Measurements from ENCODE around the gene PLA2G1B. TPM values are rescaled to one million over a fixed set of nuclear protein-coding genes. Genes with fewer than 3 reads are reported as not detected.

The PLA2G1B gene
- total RNA-seq, 4 donors from 2014 or later: not detected

DNA sequence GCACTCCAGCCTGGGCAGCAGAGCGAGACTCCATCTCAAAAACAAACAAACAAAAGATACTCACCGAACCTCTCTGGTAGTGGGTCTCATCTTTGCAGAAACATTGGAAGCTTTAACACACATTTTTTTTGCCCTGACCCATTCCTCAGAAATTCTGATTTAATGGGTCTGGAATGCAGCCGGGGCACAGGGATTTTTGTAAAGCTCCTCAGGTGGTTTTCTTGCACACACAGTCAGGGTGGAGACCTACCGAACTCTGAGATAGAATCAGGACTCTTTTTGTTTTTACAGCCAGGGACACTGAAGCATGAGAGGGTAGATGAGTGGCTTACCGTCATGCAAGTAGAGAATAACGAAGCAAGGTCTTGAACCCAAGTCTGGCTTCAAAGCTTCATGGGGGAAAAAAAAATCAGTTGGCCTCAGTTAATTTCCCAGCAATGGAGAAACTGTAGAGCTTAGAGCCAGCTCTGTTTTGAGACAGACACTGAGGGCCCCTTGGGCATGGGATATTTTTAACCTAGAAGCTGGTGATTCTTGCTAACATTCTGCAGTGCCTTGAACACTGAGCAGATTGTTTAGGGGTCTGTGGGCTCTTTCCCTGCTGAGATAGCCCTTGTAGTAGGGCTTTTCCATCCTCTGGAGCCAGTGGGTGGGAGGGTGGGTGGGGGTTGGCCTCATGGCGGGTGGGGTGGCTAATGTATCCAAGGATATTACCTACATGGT lies 40.6 kb downstream of the PLA2G1B start:
- H3K9me3 ChIP-seq: no peaks in the 10 kb centered on the region
- DNase-seq: no peak
- H3K4me1 ChIP-seq: peaks cover 0 to 9% (median 3%) of the 10 kb centered on the region in 4 donors
- no peaks in the 10 kb centered on the region for H3K27me3 ChIP-seq
- no peaks in the 10 kb centered on the region for H3K36me3 ChIP-seq
- TF ChIP-seq POLR2A (IDR thresholded peaks at IDR 0.05): no peak
- TF ChIP-seq, protein P1, sequence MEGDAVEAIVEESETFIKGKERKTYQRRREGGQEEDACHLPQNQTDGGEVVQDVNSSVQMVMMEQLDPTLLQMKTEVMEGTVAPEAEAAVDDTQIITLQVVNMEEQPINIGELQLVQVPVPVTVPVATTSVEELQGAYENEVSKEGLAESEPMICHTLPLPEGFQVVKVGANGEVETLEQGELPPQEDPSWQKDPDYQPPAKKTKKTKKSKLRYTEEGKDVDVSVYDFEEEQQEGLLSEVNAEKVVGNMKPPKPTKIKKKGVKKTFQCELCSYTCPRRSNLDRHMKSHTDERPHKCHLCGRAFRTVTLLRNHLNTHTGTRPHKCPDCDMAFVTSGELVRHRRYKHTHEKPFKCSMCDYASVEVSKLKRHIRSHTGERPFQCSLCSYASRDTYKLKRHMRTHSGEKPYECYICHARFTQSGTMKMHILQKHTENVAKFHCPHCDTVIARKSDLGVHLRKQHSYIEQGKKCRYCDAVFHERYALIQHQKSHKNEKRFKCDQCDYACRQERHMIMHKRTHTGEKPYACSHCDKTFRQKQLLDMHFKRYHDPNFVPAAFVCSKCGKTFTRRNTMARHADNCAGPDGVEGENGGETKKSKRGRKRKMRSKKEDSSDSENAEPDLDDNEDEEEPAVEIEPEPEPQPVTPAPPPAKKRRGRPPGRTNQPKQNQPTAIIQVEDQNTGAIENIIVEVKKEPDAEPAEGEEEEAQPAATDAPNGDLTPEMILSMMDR (IDR thresholded peaks at IDR 0.05): no peak
- H3K4me3 ChIP-seq: no peak overlapping the region
- H3K27ac ChIP-seq: no peak overlapping the region

DNA sequence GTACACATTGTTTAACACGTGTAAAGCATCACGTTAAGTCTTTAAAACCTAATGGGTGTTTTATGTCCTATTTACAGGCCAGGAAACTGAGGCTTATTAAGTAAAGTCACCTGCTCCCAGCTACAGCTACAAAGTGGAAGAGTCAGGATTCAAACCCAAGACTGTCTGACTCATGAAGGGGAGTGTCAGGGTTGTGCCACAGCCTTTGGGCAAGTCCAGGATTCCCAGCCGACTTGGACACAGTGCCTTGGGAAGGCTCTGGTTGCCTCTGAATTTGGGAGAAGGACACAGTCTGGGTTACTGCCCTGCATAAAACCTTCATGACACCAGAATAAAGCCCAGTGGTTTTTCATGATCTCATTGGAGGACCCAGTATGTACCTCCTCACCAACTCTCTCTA lies 43.2 kb downstream of the PLA2G1B start:
- Histone ChIP-seq H3K36me3 (no peaks in the 10 kb centered on the region), H3K9me3 (no peaks in the 10 kb centered on the region), H3K27me3 (no peaks in the 10 kb centered on the region), H3K4me3 (no peak overlapping the region), H3K27ac (no peak overlapping the region), H3K4me1 (no peaks in the 10 kb centered on the region)
- no peak for TF ChIP-seq POLR2A (IDR thresholded peaks at IDR 0.05)
- TF ChIP-seq, protein P1 (IDR thresholded peaks at IDR 0.05): no peak
- DNase-seq: no peak

DNA sequence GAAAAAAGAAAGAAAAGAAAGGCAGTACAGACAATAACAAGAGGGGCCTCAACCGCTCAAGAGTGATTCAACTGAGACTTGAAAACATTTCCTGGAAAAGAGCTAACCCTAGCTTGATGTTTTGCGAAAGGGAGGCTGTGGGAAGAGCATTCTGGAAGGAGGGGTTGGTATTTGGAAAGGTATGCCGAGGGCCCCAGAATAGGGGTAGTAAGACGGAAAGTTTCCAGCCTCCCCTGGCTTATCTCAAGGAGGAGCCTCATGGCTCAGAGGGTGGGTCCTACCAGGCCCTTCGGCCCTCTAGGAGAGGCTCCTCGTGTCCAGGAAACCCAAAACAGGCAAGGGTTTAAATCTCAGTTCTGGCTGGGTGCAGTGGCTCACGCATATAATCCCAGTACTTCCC lies 44.3 kb downstream of the PLA2G1B start:
- TF ChIP-seq POLR2A (IDR thresholded peaks at IDR 0.05): no peak
- TF ChIP-seq, protein P1 (IDR thresholded peaks at IDR 0.05): no peak
- no peak for DNase-seq
- no peak overlapping the region for H3K4me3 ChIP-seq
- no peaks in the 10 kb centered on the region for H3K27me3 ChIP-seq
- no peaks in the 10 kb centered on the region for H3K9me3 ChIP-seq
- H3K27ac ChIP-seq: no peak overlapping the region
- H3K4me1 ChIP-seq: no peaks in the 10 kb centered on the region
- H3K36me3 ChIP-seq: no peaks in the 10 kb centered on the region

DNA sequence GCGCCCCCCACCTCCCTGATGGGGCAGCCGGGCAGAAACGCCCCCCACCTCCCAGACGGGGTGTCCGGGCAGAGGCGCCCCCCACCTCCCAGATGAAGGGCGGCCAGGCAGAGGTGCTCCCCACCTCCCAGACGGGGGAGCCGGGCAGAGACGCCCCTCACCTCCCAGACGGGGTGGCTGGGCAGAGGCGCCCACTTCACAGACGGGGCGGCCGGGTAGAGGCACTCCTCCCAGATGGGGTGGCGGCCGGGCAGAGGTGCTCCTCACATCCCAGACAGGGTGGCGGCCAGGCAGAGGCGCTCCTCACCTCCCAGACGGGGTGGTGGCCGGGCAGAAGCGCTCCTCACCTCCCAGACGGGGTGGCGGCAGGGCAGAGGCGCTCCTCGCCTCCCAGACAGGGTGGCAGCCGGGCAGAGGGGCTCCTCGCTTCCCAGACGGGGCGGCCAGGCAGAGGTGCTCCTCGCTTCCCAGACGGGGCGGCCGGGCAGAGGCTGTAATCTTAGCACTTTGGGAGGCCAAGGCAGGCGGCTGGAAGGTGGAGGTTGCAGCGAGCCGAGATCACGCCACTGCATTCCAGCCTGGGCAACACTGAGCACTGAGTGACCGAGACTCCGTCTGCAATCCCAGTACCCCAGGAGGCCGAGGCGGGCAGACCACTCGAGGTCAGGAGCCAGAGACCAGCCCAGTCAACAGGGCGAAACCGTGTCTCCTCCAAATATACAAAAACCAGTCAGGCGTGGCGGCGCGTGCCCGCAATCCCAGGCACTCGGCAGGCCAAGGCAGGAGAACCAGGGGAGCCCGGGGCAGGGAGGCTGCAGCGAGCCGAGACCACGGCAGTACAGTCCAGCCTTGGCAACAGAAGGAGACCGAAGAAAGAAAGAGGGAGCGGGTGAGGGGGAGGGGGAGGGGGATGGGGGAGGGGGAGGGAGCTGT lies 49.2 kb downstream of the PLA2G1B start:
- Histone ChIP-seq H3K27me3 (no peaks in the 10 kb centered on the region), H3K36me3 (no peaks in the 10 kb centered on the region), H3K4me3 (no peak overlapping the region), H3K27ac (no peak overlapping the region), H3K4me1 (no peaks in the 10 kb centered on the region), H3K9me3 (no peaks in the 10 kb centered on the region)
- TF ChIP-seq, protein P1 (IDR thresholded peaks at IDR 0.05): no peak
- TF ChIP-seq POLR2A (IDR thresholded peaks at IDR 0.05): no peak
- DNase-seq: no peak

DNA sequence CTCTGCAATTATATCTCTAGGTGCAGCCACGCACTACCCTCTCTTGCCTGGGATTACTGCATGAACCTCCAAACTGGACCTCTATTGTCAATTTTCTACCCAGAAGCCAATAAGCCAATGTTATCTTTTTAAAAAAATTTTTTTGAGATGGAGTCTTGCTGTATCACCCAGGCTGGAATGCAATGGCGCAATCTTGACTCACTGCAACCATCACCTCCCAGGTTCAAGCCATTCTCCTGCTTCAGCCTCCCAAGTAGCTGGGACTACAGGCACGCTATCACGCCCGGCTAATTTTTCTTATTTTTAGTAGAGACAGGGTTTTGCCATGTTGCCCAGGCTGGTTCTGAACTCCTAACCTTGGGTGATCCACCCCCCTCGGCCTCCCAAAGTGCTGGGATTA lies 50.8 kb downstream of the PLA2G1B start:
- no peaks in the 10 kb centered on the region for H3K36me3 ChIP-seq
- no peak for DNase-seq
- H3K4me1 ChIP-seq: no peaks in the 10 kb centered on the region
- no peak for TF ChIP-seq POLR2A (IDR thresholded peaks at IDR 0.05)
- TF ChIP-seq, protein P1 (IDR thresholded peaks at IDR 0.05): no peak
- H3K27ac ChIP-seq: no peak overlapping the region
- no peaks in the 10 kb centered on the region for H3K27me3 ChIP-seq
- H3K4me3 ChIP-seq: no peak overlapping the region
- H3K9me3 ChIP-seq: no peaks in the 10 kb centered on the region

Small RNA genes within 50 kb of the gene (small RNA-seq; reads per million reads assigned to genes)
- gene RNU4-1 (1,981 to 3,911 reads per million in 2 donors), gene RNU4-2 (566 to 994 reads per million in 2 donors), gene RNU6-1088P (0 reads per million in 2 donors)

Other genes starting within 250 kb of the PLA2G1B start
- 10 to 100 TPM; 16.6 to 22.5 (median 19.1) TPM for gene RAB35, start 211.0 kb downstream of the PLA2G1B start, total RNA-seq
- gene GCN1, start 133.1 kb downstream of the PLA2G1B start, total RNA-seq: 100 to 1,000 TPM in 3 of 4 donors, 10 to 100 TPM in 1; 64.1 to 171 (median 126) TPM
- 1,000 to 10,000 TPM; 1,101 to 2,555 (median 1,343) TPM for gene RPLP0, start 126.7 kb downstream of the PLA2G1B start, total RNA-seq
- 100 to 1,000 TPM; 138 to 204 (median 177) TPM for gene PXN, start 62.0 kb downstream of the PLA2G1B start, total RNA-seq
- under 1 TPM; under 0.01 TPM for gene RNU4-2, start 35.9 kb downstream of the PLA2G1B start, total RNA-seq
- gene RNU4-1, start 34.5 kb downstream of the PLA2G1B start, total RNA-seq: under 1 TPM; under 0.01 TPM
- 1 to 10 TPM; 3.2 to 6.3 (median 4.2) TPM for gene SIRT4, start 25.5 kb downstream of the PLA2G1B start, total RNA-seq
- gene MSI1, start 41.4 kb upstream of the PLA2G1B start, total RNA-seq: 1 to 10 TPM; 1.6 to 5.8 (median 4.2) TPM
- gene COX6A1, start 110.3 kb upstream of the PLA2G1B start, total RNA-seq: 1,000 to 10,000 TPM in 2 of 4 donors, 100 to 1,000 TPM in 2; 175 to 1,520 (median 1,006) TPM
- gene TRIAP1, start 118.6 kb upstream of the PLA2G1B start, total RNA-seq: 10 to 100 TPM in 1 of 4 donors, 1 to 10 TPM in 3; 4.5 to 19.0 (median 6.4) TPM
- 10 to 100 TPM; 18.6 to 37.1 (median 27.3) TPM for gene GATC, start 118.7 kb upstream of the PLA2G1B start, total RNA-seq
- gene SRSF9, start 142.0 kb upstream of the PLA2G1B start, total RNA-seq: 100 to 1,000 TPM in 1 of 4 donors, 10 to 100 TPM in 3; 59.9 to 144 (median 78.1) TPM
- 100 to 1,000 TPM; 128 to 212 (median 199) TPM for gene DYNLL1, start 168.3 kb upstream of the PLA2G1B start, total RNA-seq
- 10 to 100 TPM; 22.6 to 40.4 (median 28.6) TPM for gene COQ5, start 201.4 kb upstream of the PLA2G1B start, total RNA-seq
- gene RNF10, start 206.6 kb upstream of the PLA2G1B start, total RNA-seq: 100 to 1,000 TPM; 220 to 375 (median 305) TPM

All from Peyer's patch (tissue), 4 donors.